Spleen (tissue), 11 donors: ENCODE results near the gene EIF3A. TPM values are rescaled to one million over a fixed set of nuclear protein-coding genes. Genes with fewer than 3 reads are reported as not detected.
"Not testable (repeated sequence)": the region's sequence is repeated elsewhere in the genome, so short reads cannot be mapped to it uniquely, and the experiment has no call there.

Source experiments
- DNase-seq: peaks from one replicate; pipeline ENCODE4 v3.0.0-alpha.2; 2020
- H3K27ac ChIP-seq, 8 donors: fragments of 200-600 bp; sonication (generic) in 7 of 8; 1 replicate in 4 of 8; 2 replicates in 4 of 8; pipeline versions ENCODE4 v1.5.0 to v1.8.0; 2016 to 2021; ENCODE audit warnings: inconsistent platforms in 4 of 8, mild to moderate bottlenecking in 4 of 8, moderate library complexity in 1 of 8
- H3K27me3 ChIP-seq, 7 donors: fragments of 200-600 bp; sonication (generic) in 6 of 7; replicated peaks in 1 of 7; 1 replicate in 4 of 7; 2 replicates in 3 of 7; pipeline versions ENCODE4 v1.5.0 to v1.8.0; 2016 to 2021; ENCODE audit warnings: inconsistent platforms in 3 of 7, mild to moderate bottlenecking in 1 of 7
- H3K36me3 ChIP-seq, 6 donors: fragments of 200-600 bp; sonication (generic) in 5 of 6; 1 replicate in 4 of 6; 2 replicates in 2 of 6; pipeline versions ENCODE4 v1.5.0 to v1.8.0; 2016 to 2021; ENCODE audit warnings: inconsistent platforms in 2 of 6
- H3K4me1 ChIP-seq, 6 donors: fragments of 200-600 bp; sonication (generic) in 5 of 6; 1 replicate in 3 of 6; 2 replicates in 3 of 6; pipeline versions ENCODE4 v1.5.0 to v1.8.0; 2016 to 2021; ENCODE audit warnings: inconsistent platforms in 3 of 6
- H3K4me3 ChIP-seq, 8 donors: fragments of 200-600 bp; sonication (generic) in 7 of 8; 1 replicate in 4 of 8; 2 replicates in 4 of 8; pipeline versions ENCODE4 v1.5.0 to v1.8.0; 2016 to 2021; ENCODE audit warnings: inconsistent platforms in 4 of 8, mild to moderate bottlenecking in 4 of 8, moderate library complexity in 2 of 8
- H3K9me3 ChIP-seq, 8 donors: fragments of 200-600 bp; sonication (generic) in 7 of 8; 1 replicate in 4 of 8; 2 replicates in 4 of 8; pipeline versions ENCODE4 v1.5.0 to v1.8.0; 2016 to 2021; ENCODE audit warnings: inconsistent platforms in 4 of 8
- CTCF ChIP-seq, 11 experiments: fragments of 200-600 bp in 7 of 11; fragments of 450-650 bp in 4 of 11; sonication (generic) in 4 of 11; IDR thresholded peaks in 8 of 11; conservative IDR thresholded peaks in 3 of 11; 1 replicate in 7 of 11; 2 replicates in 4 of 11; pipeline versions ENCODE4 v1.4.0 to v1.8.0; 2016 to 2021; ENCODE audit warnings: antibody characterized with exemption in 11 of 11, inconsistent platforms in 4 of 11, mild to moderate bottlenecking in 1 of 11
- POLR2A ChIP-seq, 3 donors: fragments of 450-650 bp; IDR thresholded peaks; one replicate each; pipeline ENCODE4 v1.5.1; 2017; ENCODE audit warnings: antibody characterized with exemption in 3 of 3, mild to moderate bottlenecking in 1 of 3
- POLR2AphosphoS5 ChIP-seq, 3 donors: sonication (generic); formaldehyde crosslinking; IDR thresholded peaks; one replicate each; pipeline ENCODE4 v1.5.1; 2017; ENCODE audit warnings: antibody characterized with exemption in 3 of 3
- WGBS, 5 donors: extraction: QIAGEN DNeasy Blood & Tissue Kit in 3 of 5; methylation state at CpG; one replicate each; pipeline versions ENCODE4 v1.1.5 to v1.1.7; 2013 to 2018; 5-methylcytosine and 5-hydroxymethylcytosine counted together
- intact Hi-C: fragments of 100-400 bp; cut with DNase I; formaldehyde crosslinking; loops from one replicate; pipeline ENCODE4 v1.15.0; 2023; ENCODE audit warnings: low total_unique reads
- polyA plus RNA-seq, 3 donors: library from polyadenylated mRNA; stranded (reverse); fragments of 200-250 nt; gene quantifications; one replicate each; pipeline ENCODE4 v1.2.1, GENCODE V29; 2013
- total RNA-seq, 7 donors: library from RNA; depleted of rRNA in 3 of 7; stranded (reverse); fragments of >200 nt in 3 of 7; fragmentation: NEBNext Ultra II Directional in 4 of 7; extraction: Animal tissue kit (Norgen Biotek cat#: 25700) in 4 of 7; gene quantifications; one replicate each; pipeline versions ENCODE4 v1.1.0 to v1.2.1, GENCODE V29; 2016 to 2021
- donor health status: healthy with polysubstance abuse.
- donor health status: DM: no; HTN: no; CAD: no; lungs with moderate emphysema.
- donor health status: DM: no; HTN: no; CAD: no.
- donor health status: Bipolar disorder and iron deficiency.
- donor health status: healthy.
- donor health status: DM: no; HTN: no; CAD: no.
- donor health status: DM: yes; HTN: yes; CAD: no.

The EIF3A gene
- total and polyA plus RNA-seq, 10 donors, result 21.9 to 93.9 (median 84.3) TPM

GRCh38 chr10:119115926-119116325 lies 35.3 kb upstream of the EIF3A start:
- Histone ChIP-seq H3K4me1 (peaks cover 0 to 45% (median 17%) of the 10 kb centered on the region in 6 donors), H3K27me3 (no peaks in the 10 kb centered on the region), H3K36me3 (peaks cover 0 to 90% (median 46%) of the 10 kb centered on the region in 6 donors), H3K27ac (peak overlapping the region in 2 of 8 donors; percentile 34 to 36), H3K4me3 (no peak overlapping the region), H3K9me3 (no peaks in the 10 kb centered on the region)
- 63 to 74% (median 68%) methylated on average over 9 of the region's 9 CpGs for WGBS, 5 donors
- intact Hi-C loops, result no loop called here
- no peak for TF ChIP-seq POLR2A (IDR thresholded peaks at IDR 0.05)
- TF ChIP-seq CTCF (IDR thresholded peaks at IDR 0.05 in 8 of 11, conservative IDR thresholded peaks at IDR 0.05 in 3 of 11), result no peak
- TF ChIP-seq POLR2AphosphoS5 (IDR thresholded peaks at IDR 0.05), result no peak
- no peak for DNase-seq

- H3K27ac ChIP-seq, result peak overlapping the region in 3 of 8 donors; percentile 39 to 48 (median 45)
- intact Hi-C loops, result no loop called here
- 49 to 68% (median 64%) methylated on average over 11 of the region's 11 CpGs for WGBS, 5 donors
- H3K9me3 ChIP-seq, result no peaks in the 10 kb centered on the region
- no peaks in the 10 kb centered on the region for H3K27me3 ChIP-seq
- DNase-seq, result no peak
- peaks cover 0 to 90% (median 52%) of the 10 kb centered on the region in 6 donors for H3K36me3 ChIP-seq
- no peak for TF ChIP-seq POLR2AphosphoS5 (IDR thresholded peaks at IDR 0.05)
- TF ChIP-seq POLR2A (IDR thresholded peaks at IDR 0.05), result no peak
- no peak for TF ChIP-seq CTCF (IDR thresholded peaks at IDR 0.05 in 8 of 11, conservative IDR thresholded peaks at IDR 0.05 in 3 of 11)
- peaks cover 0 to 37% (median 8%) of the 10 kb centered on the region in 6 donors for H3K4me1 ChIP-seq
- no peak overlapping the region for H3K4me3 ChIP-seq
These were observed 33.4 kb upstream of the EIF3A start for GRCh38 chr10:119113751-119114732.

- peaks cover 0 to 55% (median 9%) of the 10 kb centered on the region in 6 donors for H3K4me1 ChIP-seq
- no peaks in the 10 kb centered on the region for H3K9me3 ChIP-seq
- WGBS, 5 donors, result 80 to 94% (median 85%) methylated on average over 4 of the region's 4 CpGs
- H3K27ac ChIP-seq, result peak overlapping the region in 2 of 8 donors; percentile 13 to 15
- H3K36me3 ChIP-seq, result peaks cover 0 to 84% (median 54%) of the 10 kb centered on the region in 6 donors
- no peak overlapping the region for H3K4me3 ChIP-seq
- intact Hi-C loops, result no loop called here
- DNase-seq, result no peak
- TF ChIP-seq CTCF (IDR thresholded peaks at IDR 0.05 in 8 of 11, conservative IDR thresholded peaks at IDR 0.05 in 3 of 11), result no peak
- TF ChIP-seq POLR2A (IDR thresholded peaks at IDR 0.05), result no peak
- no peak for TF ChIP-seq POLR2AphosphoS5 (IDR thresholded peaks at IDR 0.05)
- H3K27me3 ChIP-seq, result no peaks in the 10 kb centered on the region
These were observed 31.4 kb upstream of the EIF3A start for GRCh38 chr10:119112056-119112455.

GRCh38 chr10:119107771-119108170 lies 27.2 kb upstream of the EIF3A start:
- H3K9me3 ChIP-seq, intact Hi-C loops, DNase-seq, H3K4me3 ChIP-seq, H3K27me3 ChIP-seq: not testable (repeated sequence)
- peak overlapping the region in 6 of 8 donors; percentile 15 to 77 (median 66) for H3K27ac ChIP-seq
- 39 to 84% (median 49%) methylated on average over 2 of the region's 2 CpGs for WGBS, 5 donors
- peaks cover 0 to 52% (median 37%) of the 10 kb centered on the region in 6 donors for H3K36me3 ChIP-seq
- H3K4me1 ChIP-seq, result peaks cover 5 to 55% (median 18%) of the 10 kb centered on the region in 6 donors

GRCh38 chr10:119107106-119107505 lies 26.5 kb upstream of the EIF3A start:
- intact Hi-C loops, H3K9me3 ChIP-seq, H3K4me3 ChIP-seq, DNase-seq, H3K27me3 ChIP-seq: not testable (repeated sequence)
- Histone ChIP-seq H3K36me3 (peaks cover 0 to 45% (median 31%) of the 10 kb centered on the region in 6 donors), H3K4me1 (peaks cover 5 to 55% (median 18%) of the 10 kb centered on the region in 6 donors), H3K27ac (peak overlapping the region in 3 of 8 donors; percentile 68 to 77 (median 71))
- 90 to 95% (median 94%) methylated on average over 6 of the region's 6 CpGs for WGBS, 5 donors

GRCh38 chr10:119105899-119106298 lies 25.3 kb upstream of the EIF3A start:
- peak; percentile 76 for DNase-seq
- H3K4me3 ChIP-seq, H3K9me3 ChIP-seq, H3K27me3 ChIP-seq, intact Hi-C loops: not testable (repeated sequence)
- peak overlapping the region in 2 of 8 donors; percentile 13 to 21 for H3K27ac ChIP-seq
- peaks cover 5 to 60% (median 17%) of the 10 kb centered on the region in 6 donors for H3K4me1 ChIP-seq
- H3K36me3 ChIP-seq, result peaks cover 0 to 33% (median 26%) of the 10 kb centered on the region in 6 donors
- WGBS, 5 donors, result 82 to 96% (median 89%) methylated on average over 7 of the region's 7 CpGs
